HG03558 (cell line): ENCODE data around the gene AFG1L.
A peak's percentile ranks its signal among the peaks of the same experiment; 100 is the strongest.
"Not testable (repeated sequence)": the region's sequence is repeated elsewhere in the genome, so short reads cannot be mapped to it uniquely, and the experiment has no call there.

Experiments
- ATAC-seq: cut with Tn5 transposase; IDR thresholded peaks from one replicate; pipeline ENCODE4 v1.9.1; 2021; ENCODE audit warnings: moderate number of reproducible peaks; ENCODE audit not compliant: unreplicated experiment; ENCODE audit errors: extremely low read depth

AFG1L gene

DNA sequence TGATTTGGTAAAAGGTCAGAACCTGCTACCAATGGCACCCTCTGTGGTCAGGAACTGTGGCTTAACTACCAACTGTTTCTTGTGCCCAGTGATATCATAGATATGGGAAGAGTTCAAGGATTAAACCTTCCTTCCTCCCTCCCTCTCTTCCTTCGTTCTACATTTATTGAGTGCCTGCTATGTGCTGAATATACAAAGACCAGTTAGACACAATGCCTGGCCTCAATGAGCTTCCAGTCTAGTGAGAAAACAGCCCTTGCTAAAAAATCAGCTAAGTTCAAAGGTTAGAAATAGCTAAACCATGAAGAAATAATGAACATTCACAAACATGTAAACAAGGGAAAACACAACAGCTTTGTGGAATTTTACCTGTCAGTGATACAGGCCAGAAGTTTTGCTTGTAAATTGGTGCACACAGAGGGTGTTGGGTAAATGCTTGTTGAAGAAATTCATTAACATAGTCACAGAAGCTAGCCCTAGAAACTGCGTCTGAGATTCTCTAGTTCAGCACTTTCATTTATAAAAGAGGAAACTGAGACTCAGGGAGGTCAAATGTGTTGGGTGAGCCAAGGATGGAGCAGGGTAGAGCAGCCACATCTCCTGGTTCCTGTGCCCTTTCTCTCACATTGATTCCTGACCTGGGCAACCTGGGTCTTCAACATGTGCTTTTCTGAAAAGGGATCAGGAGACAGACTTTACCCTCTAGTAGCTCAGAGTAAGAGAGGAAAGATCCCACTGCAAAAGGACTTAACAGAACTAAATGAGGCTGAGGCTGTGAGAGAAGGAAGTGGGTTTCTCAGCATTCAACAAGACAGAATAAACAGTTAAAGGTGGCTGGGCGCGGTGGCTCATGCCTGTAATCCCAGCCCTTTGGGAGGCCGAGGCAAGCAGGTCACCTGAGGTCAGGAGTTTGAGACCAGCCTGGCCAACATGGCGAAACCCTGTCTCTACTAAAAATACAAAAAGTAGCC is 251.5 kb downstream of the AFG1L start:
- no peak for ATAC-seq

DNA sequence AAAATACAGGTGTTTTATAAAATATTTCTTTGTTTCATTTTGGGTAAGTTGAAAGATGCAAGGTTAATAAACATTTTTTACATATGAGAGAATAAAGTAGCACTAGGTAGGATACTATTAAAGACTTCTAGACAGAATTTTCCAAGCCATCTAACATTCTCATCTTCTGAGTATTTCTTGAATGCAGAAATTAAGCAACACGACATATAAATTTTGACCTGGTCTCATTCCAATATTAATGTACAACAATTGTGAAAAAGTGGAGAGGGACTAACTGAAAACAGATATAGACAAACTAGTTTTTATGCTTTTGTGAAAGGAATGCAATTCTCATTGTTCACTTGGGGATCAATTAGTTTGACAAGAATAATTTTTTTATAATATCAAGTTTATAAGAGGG is 254.4 kb downstream of the AFG1L start:
- ATAC-seq, result no peak

DNA sequence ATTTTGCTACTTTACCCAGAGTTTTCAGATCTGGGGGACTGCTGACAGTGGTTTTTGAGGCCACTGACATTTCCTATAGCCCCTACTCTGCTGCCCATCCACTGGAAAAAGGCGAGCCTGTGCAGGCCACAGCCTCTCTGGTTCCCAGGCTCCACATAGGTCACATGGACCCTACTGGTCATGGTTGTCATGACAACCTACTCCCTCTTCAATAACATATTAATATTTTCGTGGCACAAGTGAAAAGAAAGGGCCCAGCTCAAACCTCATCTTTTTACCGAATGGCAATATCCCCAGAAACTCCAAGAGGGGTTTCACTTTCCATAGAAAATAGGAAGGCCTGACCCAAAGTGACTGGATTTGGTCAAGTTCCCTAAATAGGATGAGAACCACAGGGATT is 254.9 kb downstream of the AFG1L start:
- no peak for ATAC-seq

DNA sequence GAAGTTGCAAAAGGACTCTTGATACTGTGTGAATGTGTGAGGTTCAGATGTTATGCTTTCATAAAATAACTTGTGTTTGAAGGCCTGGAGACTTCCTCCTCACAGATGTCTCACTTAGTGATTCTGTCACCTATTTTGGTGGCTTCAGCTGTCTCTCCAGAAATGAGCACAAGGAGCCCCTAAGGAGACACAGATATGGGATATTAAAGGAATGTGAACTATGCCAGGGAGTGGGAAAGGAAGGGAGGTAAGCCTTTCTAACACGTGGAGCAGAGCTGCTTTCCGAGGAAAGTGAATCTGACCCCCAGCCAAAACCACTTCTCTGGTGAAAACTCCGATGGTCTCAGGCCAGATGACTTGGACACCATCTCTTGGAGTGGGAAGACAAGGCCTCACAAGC is 255.4 kb downstream of the AFG1L start:
- no peak for ATAC-seq

DNA sequence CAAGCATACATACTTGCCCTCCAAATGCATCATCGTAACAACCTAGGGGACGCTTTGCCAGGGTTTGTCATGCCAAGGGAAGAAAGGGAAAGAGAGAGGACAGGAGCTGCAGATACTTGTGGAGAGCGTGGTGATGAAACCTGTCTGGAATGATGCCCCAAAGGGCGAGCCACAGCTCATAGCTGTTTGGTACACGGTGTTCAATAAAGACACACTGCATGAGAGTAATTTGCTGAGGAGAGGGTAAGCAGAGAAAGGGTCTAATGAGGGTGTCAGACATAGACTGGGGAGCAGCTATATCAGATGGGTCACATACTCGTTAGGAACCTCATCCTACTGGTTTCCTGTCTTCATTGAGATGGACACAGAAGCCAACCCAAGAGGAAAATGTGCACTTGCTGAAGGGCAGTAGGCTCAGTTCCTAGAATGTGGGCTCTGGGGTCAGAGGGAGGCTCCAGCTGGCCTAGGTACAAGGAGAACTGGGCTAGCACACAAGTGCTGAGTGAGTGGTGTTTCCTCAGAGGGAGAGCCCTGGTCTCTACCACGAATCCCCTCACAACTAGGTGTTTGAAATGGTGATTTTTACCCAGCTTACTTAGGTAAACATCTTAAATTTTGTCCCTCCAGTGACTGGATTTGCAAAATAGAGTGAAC is 260.7 kb downstream of the AFG1L start:
- no peak for ATAC-seq

DNA sequence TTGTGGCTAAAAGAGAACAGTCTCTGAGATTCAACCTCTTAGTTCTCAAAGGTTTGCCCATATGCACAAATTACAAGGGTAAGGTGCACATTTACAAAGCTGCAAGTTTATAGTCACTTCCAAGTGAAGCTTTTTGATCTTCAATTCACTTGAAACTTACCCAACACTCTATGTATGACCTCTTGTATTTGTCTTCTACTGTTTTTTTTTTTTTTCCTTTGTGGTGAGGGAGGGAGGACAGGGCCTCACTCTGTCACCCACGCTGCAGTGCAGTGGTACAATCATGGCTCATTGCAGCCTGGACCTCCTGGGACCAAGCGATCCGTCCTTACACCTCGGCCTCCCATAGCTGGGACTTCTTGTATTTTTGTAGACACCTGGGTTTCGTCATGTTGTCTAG is 261.4 kb downstream of the AFG1L start:
- ATAC-seq, result no peak

GRCh38 chr6:108556866-108557493 is 262.1 kb downstream of the AFG1L start:
- no peak for ATAC-seq

DNA sequence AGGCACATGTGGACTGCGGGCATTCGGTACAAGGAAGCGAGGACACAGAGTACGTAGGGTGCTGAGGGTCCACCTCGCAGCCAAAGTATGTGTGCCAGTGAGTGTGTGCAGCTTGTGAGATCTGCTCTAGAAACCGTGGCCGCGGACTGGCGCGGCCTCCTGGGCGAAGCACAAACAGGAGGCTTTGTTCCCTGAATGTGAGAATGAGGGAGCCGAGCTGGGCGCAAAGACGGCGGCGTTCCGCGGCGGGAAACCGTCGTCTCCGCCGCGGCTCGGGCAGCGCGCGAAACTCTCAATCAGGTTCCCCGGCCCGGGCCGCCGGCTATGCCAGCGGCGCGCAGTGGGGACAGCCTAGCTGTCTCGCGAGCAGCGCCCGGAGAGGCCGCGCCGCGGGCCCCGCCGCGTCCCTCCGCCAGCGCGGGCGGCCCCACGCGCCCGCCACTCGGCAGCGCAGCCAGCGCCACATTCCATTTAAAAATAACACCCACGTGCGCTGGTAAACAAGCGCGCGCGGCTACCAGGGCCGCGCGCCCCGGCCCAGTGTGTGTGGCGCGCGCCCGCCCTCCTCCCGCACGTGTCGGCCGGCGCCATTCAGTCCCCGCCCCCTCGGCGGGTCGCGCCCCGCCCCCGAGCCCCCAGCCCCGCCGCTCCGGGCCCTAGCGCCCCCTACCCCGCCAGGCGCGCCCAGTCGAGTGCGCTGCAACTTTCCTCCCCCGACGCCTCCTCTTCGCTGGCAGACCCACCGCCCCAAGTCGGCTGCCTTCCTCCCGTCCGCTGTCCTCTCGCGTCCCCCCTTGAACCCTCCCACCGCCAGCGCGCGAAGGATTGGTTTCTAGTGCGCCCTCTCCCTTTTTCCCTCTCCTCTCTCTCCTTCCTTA is 262.9 kb downstream of the AFG1L start:
- ATAC-seq, result no peak

DNA sequence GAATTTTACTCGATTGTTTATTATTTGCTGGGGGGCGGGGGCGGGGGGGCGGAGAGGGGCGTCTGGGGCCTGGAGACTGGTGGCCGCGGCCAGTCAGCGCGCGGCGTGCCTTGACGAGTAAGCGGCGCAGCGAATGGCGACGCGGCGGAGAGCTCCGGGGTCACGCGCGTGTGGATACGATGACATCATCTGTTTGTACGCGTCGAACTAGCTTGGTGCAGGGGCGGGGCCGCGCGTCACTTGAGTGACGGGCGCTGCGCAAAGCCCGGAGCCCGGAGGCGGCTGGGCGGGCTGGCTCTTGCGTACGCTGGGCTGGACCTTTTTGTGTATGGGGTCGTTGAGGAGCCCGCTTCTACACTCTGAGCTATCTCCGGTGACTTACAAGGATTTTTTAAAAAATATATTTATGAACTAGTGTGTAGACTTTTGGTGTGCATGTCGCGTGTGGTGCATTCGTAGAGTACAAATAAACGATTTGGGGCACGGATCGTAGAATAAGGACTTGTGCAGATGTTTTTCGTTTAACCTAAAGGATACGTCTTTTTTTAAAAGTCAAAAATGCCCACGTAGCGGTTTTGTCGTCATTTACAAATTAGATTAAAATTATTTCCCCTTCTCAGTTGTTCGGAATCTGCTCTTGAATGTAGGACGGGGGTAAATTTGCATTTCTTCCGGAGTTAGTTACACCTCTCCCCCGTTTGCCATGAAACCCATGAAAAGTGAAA is 263.7 kb downstream of the AFG1L start:
- ATAC-seq, result peak; percentile 38

DNA sequence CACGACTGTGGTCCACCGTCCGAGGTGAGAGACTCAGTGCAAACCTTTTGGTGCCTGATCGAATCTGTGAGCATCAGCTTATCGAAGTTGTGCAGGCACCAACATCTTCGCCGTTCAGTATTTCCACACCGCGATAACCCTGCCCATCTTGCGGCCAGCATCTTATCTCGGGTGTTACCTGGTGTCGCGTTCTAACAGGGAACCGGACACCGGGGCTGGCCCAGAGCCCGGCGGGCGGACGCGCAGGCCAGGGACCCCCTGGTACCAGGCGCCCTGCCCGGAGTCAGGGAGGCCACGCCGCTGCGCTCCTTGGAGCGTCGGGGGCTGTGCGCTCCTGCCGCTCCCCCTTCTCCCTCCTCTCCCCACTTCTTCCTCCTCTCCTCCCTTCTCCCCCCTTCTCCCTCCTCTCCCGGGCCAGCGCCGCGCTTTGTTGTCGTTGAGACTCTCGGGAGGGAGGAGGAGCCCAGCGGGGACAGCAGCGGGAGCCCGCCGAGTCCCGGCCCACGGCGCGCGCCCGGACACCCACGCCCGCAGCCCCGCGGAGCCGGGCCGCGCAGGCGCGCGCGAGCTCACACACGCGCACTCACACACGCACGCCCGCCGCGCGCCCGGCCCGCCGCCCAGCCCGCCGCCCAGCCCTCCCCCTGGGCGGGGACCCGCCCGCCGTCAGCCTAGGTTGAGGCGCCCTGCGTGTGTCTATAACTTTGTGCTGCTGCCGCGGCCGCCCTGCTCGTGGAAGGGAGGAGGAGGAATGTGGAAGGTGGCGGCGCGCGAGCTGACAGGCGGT is 264.4 kb downstream of the AFG1L start:
- no peak for ATAC-seq

- no peak for ATAC-seq
Observed at GRCh38 chr6:108559884-108560462, 265.1 kb downstream of the AFG1L start.

DNA sequence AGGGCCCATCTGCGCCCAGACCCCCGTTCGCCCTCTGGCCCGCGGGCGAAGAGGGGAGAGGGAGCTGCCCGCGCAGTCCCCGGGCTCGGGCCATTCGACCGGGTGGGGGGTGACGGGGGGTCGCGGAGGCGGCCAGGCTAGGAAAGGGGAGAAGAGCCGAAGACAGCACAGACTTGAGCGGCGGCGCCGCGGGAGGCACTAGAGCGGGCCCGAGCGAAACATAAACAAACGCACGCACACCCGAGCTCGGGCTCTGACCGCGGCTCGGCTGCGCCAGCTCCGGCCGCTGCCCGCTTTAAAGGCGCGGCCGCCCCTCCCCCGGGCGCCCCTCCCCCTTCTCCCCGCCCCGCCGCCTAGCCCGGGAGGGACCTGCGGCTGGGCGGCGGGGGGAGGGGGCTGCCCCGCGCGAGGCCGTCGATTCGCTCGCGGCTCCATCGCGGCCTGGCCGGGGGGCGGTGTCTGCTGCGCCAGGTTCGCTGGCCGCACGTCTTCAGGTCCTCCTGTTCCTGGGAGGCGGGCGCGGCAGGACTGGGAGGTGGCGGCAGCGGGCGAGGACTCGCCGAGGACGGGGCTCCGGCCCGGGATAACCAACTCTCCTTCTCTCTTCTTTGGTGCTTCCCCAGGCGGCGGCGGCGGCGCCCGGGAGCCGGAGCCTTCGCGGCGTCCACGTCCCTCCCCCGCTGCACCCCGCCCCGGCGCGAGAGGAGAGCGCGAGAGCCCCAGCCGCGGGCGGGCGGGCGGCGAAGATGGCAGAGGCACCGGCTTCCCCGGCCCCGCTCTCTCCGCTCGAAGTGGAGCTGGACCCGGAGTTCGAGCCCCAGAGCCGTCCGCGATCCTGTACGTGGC is 265.8 kb downstream of the AFG1L start, which contains the start of gene FOXO3:
TSS of gene FOXO3 (plus strand) at position 455 of the 846 bp plus-strand sequence. CDS start at position 747, 292 bp downstream.
- ATAC-seq, result no peak

GRCh38 chr6:108561309-108561647 is 266.4 kb downstream of the AFG1L start:
- not testable (repeated sequence) for ATAC-seq

- no peak for ATAC-seq
Observed at GRCh38 chr6:108561742-108562502, 267.1 kb downstream of the AFG1L start.

- ATAC-seq, result no peak
Observed at GRCh38 chr6:108562503-108562993, 267.7 kb downstream of the AFG1L start.

DNA sequence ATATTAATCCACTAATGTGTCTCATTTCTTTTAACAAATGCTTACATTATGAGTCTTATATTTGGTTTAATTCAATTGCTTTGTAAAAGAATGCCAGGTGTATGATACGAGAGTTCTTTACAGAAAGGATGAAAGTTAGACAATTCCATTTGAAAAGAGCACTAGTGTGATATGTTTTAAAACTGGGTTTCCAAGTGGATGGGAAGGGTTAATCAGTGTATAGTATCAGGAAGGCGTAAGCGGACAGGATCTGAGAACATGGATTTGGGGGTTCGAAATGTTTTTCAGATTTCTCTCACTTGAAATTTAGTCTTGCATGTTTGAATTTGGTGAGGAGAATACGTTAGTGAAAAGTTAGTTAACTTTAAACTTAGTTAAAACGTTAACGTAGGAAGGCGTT is 268.4 kb downstream of the AFG1L start:
- no peak for ATAC-seq

DNA sequence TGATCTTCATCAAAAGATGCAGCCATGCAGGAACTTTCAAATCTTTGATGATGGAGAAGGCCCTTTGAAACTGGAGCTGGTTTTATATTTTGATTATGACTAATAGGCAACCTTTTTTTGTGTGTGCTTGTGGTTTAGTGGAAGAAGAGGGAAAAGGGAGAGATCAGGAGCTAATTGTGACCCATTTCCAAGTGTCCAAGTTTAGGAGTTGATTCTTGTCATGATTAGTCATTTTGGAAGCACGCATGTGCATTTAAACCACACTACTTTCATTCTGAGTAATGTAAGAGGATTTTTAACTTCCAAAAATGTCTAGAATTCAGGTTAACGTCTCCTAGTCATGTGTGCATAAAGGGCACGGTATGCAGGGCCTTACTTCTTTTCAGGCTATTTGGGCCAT is 269.3 kb downstream of the AFG1L start:
- ATAC-seq, result no peak
